ENCODE results near the gene TMEM108. TPM values are rescaled to one million over a fixed set of nuclear protein-coding genes. Genes with fewer than 3 reads are reported as not detected.

TMEM108 gene
- total RNA-seq, 1 experiment from 2014 or later, result not detected

- no peak overlapping the region for H3K9ac ChIP-seq (ENCODE audit: low read length)
- no peak overlapping the region for H3K27ac ChIP-seq (ENCODE audit: low read depth, low read length)
- intact Hi-C loops (cut with micrococcal nuclease), result no loop called here
- no peaks in the 10 kb centered on the region for H3K36me3 ChIP-seq (ENCODE audit: control insufficient read depth in 1 of 2, insufficient read depth in 2 of 2, low read length in 2 of 2)
- ATAC-seq (no peak), DNase-seq (ENCODE audit: low read depth, low spot score) (no peak)
- H4K20me1 ChIP-seq (ENCODE audit: insufficient read depth), result no peaks in the 10 kb centered on the region
- TF ChIP-seq FOSL1 (IDR thresholded peaks at IDR 0.05; ENCODE audit: low read depth) (no peak), ZFX (IDR thresholded peaks at IDR 0.05) (no peak), POLR2AphosphoS5 (IDR thresholded peaks at IDR 0.05; ENCODE audit: low read depth, low read length) (no peak), EZH2phosphoT487 (IDR thresholded peaks at IDR 0.05; ENCODE audit: borderline replicate concordance) (no peak), RAD21 (IDR thresholded peaks at IDR 0.05; ENCODE audit: low read depth) (no peak)
- TF ChIP-seq, protein P1, sequence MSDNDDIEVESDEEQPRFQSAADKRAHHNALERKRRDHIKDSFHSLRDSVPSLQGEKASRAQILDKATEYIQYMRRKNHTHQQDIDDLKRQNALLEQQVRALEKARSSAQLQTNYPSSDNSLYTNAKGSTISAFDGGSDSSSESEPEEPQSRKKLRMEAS (IDR thresholded peaks at IDR 0.05), result no peak
- CTCF ChIA-PET, result no interaction called here
- no peaks in the 10 kb centered on the region for H3K9me3 ChIP-seq (ENCODE audit: control insufficient read depth in 1 of 2, insufficient read depth in 1 of 2, low read depth in 1 of 2, low read length in 2 of 2)
- BruUV-seq (replicated peaks), result no TSS peak
- H3K4me2 ChIP-seq (ENCODE audit: low read length), result no peak overlapping the region
- POLR2A ChIA-PET, result no interaction called here
- no peak overlapping the region for H2AFZ ChIP-seq (ENCODE audit: low read depth, low read length, poor library complexity, severe bottlenecking)
- peaks cover 7% of the 10 kb centered on the region; the same call in 1 of the 2 replicates for H3K27me3 ChIP-seq (ENCODE audit: insufficient read depth, low read length)
- no peaks in the 10 kb centered on the region for H3K4me1 ChIP-seq (ENCODE audit: control insufficient read depth in 1 of 2, insufficient read depth in 2 of 2, low read length in 2 of 2)
- H3K4me3 ChIP-seq (replicated peaks in 1 of 2; ENCODE audit: low read depth in 1 of 2, low read length in 2 of 2), result no peak overlapping the region
- H3K9me2 ChIP-seq (ENCODE audit: insufficient read depth), result no peaks in the 10 kb centered on the region
- H3K79me2 ChIP-seq (ENCODE audit: insufficient read depth, low read length), result no peaks in the 10 kb centered on the region
- RAD21 ChIA-PET (ENCODE audit: low non-redundant PET in 1 of 2, low total read pairs in 2 of 2, uncharacterized antibody in 2 of 2, unreplicated experiment in 2 of 2), result no interaction called here
Observed at GRCh38 chr3:133429063-133429462, 390.9 kb downstream of the TMEM108 start.

DNA sequence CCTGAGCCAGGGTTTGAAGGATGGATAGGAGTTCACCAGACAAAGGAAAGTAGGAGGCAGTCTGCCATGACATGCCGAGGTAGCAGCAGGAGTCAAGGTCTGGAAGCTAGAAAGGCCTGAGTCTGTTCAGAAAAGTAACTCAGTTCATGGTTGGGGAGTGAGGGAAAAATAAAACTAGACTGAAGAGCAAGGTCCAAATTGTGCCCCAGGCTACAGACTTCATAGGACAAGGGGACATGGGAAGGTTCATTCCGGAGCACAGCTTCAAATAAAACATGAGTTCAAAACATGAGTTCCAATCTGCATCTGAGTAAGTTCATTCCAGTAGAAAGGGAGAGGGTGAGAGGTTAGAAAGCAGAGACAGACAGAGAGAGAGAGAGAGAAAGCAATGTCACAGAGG is 401.4 kb downstream of the TMEM108 start:
- TF ChIP-seq SIN3A (IDR thresholded peaks at IDR 0.05; ENCODE audit: low read depth) (no peak), EZH2phosphoT487 (IDR thresholded peaks at IDR 0.05; ENCODE audit: borderline replicate concordance) (no peak), SP1 (IDR thresholded peaks at IDR 0.05; ENCODE audit: low read depth) (no peak), ZNF274 (IDR thresholded peaks at IDR 0.05; ENCODE audit: low read depth, low read length) (no peak), CEBPB (IDR thresholded peaks at IDR 0.05; ENCODE audit: low read depth) (no peak)
- Histone ChIP-seq H3K9me3 (ENCODE audit: control insufficient read depth in 1 of 2, insufficient read depth in 1 of 2, low read depth in 1 of 2, low read length in 2 of 2) (no peaks in the 10 kb centered on the region), H3K9me2 (ENCODE audit: insufficient read depth) (no peaks in the 10 kb centered on the region), H3K27me3 (ENCODE audit: insufficient read depth, low read length) (no peaks in the 10 kb centered on the region), H3K36me3 (ENCODE audit: control insufficient read depth in 1 of 2, insufficient read depth in 2 of 2, low read length in 2 of 2) (no peaks in the 10 kb centered on the region), H4K20me1 (ENCODE audit: insufficient read depth) (no peaks in the 10 kb centered on the region), H2AFZ (ENCODE audit: low read depth, low read length, poor library complexity, severe bottlenecking) (no peak overlapping the region), H3K4me1 (ENCODE audit: control insufficient read depth in 1 of 2, insufficient read depth in 2 of 2, low read length in 2 of 2) (peaks cover 0 to 6% of the 10 kb centered on the region in 2 experiments; a peak in 2 of 4 replicates), H3K4me2 (ENCODE audit: low read length) (no peak overlapping the region), H3K4me3 (replicated peaks in 1 of 2; ENCODE audit: low read depth in 1 of 2, low read length in 2 of 2) (no peak overlapping the region), H3K27ac (ENCODE audit: low read depth, low read length) (no peak overlapping the region), H3K79me2 (ENCODE audit: insufficient read depth, low read length) (no peaks in the 10 kb centered on the region), H3K9ac (ENCODE audit: low read length) (no peak overlapping the region)
- ATAC-seq (no peak), DNase-seq (ENCODE audit: low read depth, low spot score) (no peak)
- POLR2A ChIA-PET, result no interaction called here
- BruUV-seq (replicated peaks), result no TSS peak
- CTCF ChIA-PET, result no interaction called here
- RAD21 ChIA-PET (ENCODE audit: low non-redundant PET in 1 of 2, low total read pairs in 2 of 2, uncharacterized antibody in 2 of 2, unreplicated experiment in 2 of 2), result no interaction called here
- intact Hi-C loops (cut with micrococcal nuclease), result no loop called here
